ENCODE results near the gene KRT10. TPM values are rescaled to one million over a fixed set of nuclear protein-coding genes. Genes with fewer than 3 reads are reported as not detected.

Gene KRT10
- total and polyA plus RNA-seq, 2 experiments from 2014 or later = 9.6 to 123 TPM

DNA sequence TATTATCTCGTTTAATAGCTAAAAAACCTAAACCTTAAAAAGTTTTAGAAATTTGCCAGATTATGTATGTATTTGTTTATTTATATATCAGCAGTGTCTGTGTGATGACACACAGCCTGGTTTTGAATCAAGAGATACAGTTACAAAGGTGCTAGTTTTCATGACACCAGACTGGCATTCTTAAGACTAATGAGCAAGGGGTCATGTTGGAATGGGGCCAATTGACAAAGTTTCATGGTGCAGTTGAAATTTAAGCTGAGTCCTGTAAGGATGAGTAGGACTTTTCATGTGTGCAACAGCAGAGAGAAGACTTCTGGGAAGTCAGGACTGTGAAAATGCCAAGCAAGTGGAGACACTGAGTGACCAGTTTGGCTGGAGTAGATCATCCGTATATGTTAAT lies 3.2 kb upstream of the KRT10 start:
- Histone ChIP-seq H3K36me3 (ENCODE audit: insufficient read depth) (no peaks in the 10 kb centered on the region), H3K4me2 (no peak overlapping the region), H3K27me3 (ENCODE audit: insufficient read depth) (peaks cover 53% of the 10 kb centered on the region), H3K9me2 (ENCODE audit: insufficient read depth) (no peaks in the 10 kb centered on the region), H3F3A (replicated peaks; ENCODE audit: low read depth) (no peaks in the 10 kb centered on the region), H3K27ac (ENCODE audit: low read depth) (no peak overlapping the region), H3K4me1 (ENCODE audit: insufficient read depth) (no peaks in the 10 kb centered on the region), H4K20me1 (replicated peaks; ENCODE audit: insufficient read depth) (peaks cover 4% of the 10 kb centered on the region; the same call in 1 of the 2 replicates), H3K79me2 (replicated peaks; ENCODE audit: insufficient read depth) (no peaks in the 10 kb centered on the region), H2AFZ (no peak overlapping the region), H3K4me3 (no peak overlapping the region)
- Mint-ChIP-seq H3K9me3 (no peaks in the 10 kb centered on the region), H3K4me1 (no peaks in the 10 kb centered on the region), H3K4me3 (no peak overlapping the region), H3K27me3 (ENCODE audit: insufficient read depth, low read depth, poor library complexity) (peaks cover 2% of the 10 kb centered on the region), H3K36me3 (ENCODE audit: low read depth) (no peaks in the 10 kb centered on the region), H3K27ac (no peak overlapping the region)
- ATAC-seq = no peak
- no peak for DNase-seq (ENCODE audit: low spot score)
- TF ChIP-seq, protein P1, sequence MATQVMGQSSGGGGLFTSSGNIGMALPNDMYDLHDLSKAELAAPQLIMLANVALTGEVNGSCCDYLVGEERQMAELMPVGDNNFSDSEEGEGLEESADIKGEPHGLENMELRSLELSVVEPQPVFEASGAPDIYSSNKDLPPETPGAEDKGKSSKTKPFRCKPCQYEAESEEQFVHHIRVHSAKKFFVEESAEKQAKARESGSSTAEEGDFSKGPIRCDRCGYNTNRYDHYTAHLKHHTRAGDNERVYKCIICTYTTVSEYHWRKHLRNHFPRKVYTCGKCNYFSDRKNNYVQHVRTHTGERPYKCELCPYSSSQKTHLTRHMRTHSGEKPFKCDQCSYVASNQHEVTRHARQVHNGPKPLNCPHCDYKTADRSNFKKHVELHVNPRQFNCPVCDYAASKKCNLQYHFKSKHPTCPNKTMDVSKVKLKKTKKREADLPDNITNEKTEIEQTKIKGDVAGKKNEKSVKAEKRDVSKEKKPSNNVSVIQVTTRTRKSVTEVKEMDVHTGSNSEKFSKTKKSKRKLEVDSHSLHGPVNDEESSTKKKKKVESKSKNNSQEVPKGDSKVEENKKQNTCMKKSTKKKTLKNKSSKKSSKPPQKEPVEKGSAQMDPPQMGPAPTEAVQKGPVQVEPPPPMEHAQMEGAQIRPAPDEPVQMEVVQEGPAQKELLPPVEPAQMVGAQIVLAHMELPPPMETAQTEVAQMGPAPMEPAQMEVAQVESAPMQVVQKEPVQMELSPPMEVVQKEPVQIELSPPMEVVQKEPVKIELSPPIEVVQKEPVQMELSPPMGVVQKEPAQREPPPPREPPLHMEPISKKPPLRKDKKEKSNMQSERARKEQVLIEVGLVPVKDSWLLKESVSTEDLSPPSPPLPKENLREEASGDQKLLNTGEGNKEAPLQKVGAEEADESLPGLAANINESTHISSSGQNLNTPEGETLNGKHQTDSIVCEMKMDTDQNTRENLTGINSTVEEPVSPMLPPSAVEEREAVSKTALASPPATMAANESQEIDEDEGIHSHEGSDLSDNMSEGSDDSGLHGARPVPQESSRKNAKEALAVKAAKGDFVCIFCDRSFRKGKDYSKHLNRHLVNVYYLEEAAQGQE (IDR thresholded peaks at IDR 0.05; ENCODE audit: unreplicated experiment) = no peak
- TF ChIP-seq, protein P2, sequence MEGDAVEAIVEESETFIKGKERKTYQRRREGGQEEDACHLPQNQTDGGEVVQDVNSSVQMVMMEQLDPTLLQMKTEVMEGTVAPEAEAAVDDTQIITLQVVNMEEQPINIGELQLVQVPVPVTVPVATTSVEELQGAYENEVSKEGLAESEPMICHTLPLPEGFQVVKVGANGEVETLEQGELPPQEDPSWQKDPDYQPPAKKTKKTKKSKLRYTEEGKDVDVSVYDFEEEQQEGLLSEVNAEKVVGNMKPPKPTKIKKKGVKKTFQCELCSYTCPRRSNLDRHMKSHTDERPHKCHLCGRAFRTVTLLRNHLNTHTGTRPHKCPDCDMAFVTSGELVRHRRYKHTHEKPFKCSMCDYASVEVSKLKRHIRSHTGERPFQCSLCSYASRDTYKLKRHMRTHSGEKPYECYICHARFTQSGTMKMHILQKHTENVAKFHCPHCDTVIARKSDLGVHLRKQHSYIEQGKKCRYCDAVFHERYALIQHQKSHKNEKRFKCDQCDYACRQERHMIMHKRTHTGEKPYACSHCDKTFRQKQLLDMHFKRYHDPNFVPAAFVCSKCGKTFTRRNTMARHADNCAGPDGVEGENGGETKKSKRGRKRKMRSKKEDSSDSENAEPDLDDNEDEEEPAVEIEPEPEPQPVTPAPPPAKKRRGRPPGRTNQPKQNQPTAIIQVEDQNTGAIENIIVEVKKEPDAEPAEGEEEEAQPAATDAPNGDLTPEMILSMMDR (conservative IDR thresholded peaks at IDR 0.05; ENCODE audit: low read depth in 2 of 2) = no peak
- TF ChIP-seq EZH2 (IDR thresholded peaks at IDR 0.05; ENCODE audit: low read depth, unreplicated experiment) (no peak), POLR2AphosphoS5 (IDR thresholded peaks at IDR 0.05; ENCODE audit: low read depth) (no peak), JUNB (IDR thresholded peaks at IDR 0.05; ENCODE audit: unreplicated experiment) (no peak), NANOG (IDR thresholded peaks at IDR 0.05; ENCODE audit: borderline replicate concordance) (no peak), ZNF331 (CRISPR knock-in tag; IDR thresholded peaks at IDR 0.05; ENCODE audit: low read depth) (no peak), STAT1 (IDR thresholded peaks at IDR 0.05; ENCODE audit: unreplicated experiment) (no peak), ZNF114 (CRISPR knock-in tag; IDR thresholded peaks at IDR 0.05) (no peak), EZH2phosphoT487 (IDR thresholded peaks at IDR 0.05; ENCODE audit: unreplicated experiment) (no peak)
- TF ChIP-seq, protein P3, sequence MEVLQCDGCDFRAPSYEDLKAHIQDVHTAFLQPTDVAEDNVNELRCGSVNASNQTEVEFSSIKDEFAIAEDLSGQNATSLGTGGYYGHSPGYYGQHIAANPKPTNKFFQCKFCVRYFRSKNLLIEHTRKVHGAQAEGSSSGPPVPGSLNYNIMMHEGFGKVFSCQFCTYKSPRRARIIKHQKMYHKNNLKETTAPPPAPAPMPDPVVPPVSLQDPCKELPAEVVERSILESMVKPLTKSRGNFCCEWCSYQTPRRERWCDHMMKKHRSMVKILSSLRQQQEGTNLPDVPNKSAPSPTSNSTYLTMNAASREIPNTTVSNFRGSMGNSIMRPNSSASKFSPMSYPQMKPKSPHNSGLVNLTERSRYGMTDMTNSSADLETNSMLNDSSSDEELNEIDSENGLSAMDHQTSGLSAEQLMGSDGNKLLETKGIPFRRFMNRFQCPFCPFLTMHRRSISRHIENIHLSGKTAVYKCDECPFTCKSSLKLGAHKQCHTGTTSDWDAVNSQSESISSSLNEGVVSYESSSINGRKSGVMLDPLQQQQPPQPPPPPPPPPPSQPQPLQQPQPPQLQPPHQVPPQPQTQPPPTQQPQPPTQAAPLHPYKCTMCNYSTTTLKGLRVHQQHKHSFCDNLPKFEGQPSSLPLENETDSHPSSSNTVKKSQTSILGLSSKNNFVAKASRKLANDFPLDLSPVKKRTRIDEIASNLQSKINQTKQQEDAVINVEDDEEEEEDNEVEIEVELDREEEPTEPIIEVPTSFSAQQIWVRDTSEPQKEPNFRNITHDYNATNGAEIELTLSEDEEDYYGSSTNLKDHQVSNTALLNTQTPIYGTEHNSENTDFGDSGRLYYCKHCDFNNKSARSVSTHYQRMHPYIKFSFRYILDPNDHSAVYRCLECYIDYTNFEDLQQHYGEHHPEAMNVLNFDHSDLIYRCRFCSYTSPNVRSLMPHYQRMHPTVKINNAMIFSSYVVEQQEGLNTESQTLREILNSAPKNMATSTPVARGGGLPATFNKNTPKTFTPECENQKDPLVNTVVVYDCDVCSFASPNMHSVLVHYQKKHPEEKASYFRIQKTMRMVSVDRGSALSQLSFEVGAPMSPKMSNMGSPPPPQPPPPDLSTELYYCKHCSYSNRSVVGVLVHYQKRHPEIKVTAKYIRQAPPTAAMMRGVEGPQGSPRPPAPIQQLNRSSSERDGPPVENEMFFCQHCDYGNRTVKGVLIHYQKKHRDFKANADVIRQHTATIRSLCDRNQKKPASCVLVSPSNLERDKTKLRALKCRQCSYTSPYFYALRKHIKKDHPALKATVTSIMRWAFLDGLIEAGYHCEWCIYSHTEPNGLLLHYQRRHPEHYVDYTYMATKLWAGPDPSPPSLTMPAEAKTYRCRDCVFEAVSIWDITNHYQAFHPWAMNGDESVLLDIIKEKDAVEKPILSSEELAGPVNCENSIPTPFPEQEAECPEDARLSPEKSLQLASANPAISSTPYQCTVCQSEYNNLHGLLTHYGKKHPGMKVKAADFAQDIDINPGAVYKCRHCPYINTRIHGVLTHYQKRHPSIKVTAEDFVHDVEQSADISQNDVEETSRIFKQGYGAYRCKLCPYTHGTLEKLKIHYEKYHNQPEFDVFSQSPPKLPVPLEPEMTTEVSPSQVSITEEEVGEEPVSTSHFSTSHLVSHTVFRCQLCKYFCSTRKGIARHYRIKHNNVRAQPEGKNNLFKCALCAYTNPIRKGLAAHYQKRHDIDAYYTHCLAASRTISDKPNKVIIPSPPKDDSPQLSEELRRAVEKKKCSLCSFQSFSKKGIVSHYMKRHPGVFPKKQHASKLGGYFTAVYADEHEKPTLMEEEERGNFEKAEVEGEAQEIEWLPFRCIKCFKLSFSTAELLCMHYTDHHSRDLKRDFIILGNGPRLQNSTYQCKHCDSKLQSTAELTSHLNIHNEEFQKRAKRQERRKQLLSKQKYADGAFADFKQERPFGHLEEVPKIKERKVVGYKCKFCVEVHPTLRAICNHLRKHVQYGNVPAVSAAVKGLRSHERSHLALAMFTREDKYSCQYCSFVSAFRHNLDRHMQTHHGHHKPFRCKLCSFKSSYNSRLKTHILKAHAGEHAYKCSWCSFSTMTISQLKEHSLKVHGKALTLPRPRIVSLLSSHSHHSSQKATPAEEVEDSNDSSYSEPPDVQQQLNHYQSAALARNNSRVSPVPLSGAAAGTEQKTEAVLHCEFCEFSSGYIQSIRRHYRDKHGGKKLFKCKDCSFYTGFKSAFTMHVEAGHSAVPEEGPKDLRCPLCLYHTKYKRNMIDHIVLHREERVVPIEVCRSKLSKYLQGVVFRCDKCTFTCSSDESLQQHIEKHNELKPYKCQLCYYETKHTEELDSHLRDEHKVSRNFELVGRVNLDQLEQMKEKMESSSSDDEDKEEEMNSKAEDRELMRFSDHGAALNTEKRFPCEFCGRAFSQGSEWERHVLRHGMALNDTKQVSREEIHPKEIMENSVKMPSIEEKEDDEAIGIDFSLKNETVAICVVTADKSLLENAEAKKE (CRISPR knock-in tag; IDR thresholded peaks at IDR 0.05) = no peak
- TF ChIP-seq, protein P4, sequence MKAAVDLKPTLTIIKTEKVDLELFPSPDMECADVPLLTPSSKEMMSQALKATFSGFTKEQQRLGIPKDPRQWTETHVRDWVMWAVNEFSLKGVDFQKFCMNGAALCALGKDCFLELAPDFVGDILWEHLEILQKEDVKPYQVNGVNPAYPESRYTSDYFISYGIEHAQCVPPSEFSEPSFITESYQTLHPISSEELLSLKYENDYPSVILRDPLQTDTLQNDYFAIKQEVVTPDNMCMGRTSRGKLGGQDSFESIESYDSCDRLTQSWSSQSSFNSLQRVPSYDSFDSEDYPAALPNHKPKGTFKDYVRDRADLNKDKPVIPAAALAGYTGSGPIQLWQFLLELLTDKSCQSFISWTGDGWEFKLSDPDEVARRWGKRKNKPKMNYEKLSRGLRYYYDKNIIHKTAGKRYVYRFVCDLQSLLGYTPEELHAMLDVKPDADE (IDR thresholded peaks at IDR 0.05) = no peak
